A549 (cell line): ENCODE measurements around the gene LIMA1.

ENCODE experiments used
- CHD2 ChIP-seq: fragments of 150-350 bp; IDR thresholded peaks from 2 replicates; pipeline ENCODE4 v1.6.1; 2014; ENCODE audit warnings: low read length; ENCODE audit not compliant: partially characterized antibody
- CHD4 ChIP-seq: fragments of 200-600 bp; sonication (generic); IDR thresholded peaks from 2 replicates; pipeline ENCODE4 v1.6.1; 2016; ENCODE audit warnings: antibody characterized with exemption, mild to moderate bottlenecking, borderline replicate concordance
- EP300 ChIP-seq, 2 experiments: fragments of >200 bp; sonication (Bioruptor Twin); formaldehyde crosslinking; IDR thresholded peaks; 2 replicates in 1 of 2; 3 replicates in 1 of 2; pipeline ENCODE4 v1.6.1; 2016 to 2017
- HOXB5 ChIP-seq: fragments of 250-450 bp; sonication (Bioruptor Pico); IDR thresholded peaks from 2 replicates; pipeline ENCODE4 v1.5.0; 2020; ENCODE audit warnings: mild to moderate bottlenecking, moderate library complexity
- SMC3 ChIP-seq: fragments of >200 bp; sonication (Bioruptor Twin); formaldehyde crosslinking; IDR thresholded peaks from 3 replicates; pipeline ENCODE4 v1.6.1; 2018; ENCODE audit warnings: inconsistent platforms
- TF ChIP-seq, protein P1 (sequence below): fragments of 450-650 bp; IDR thresholded peaks from 2 replicates; pipeline ENCODE4 v1.6.1; 2014; ENCODE audit warnings: antibody characterized with exemption
- TF ChIP-seq, protein P2 (sequence below): fragments of >200 bp; sonication (Bioruptor Twin); formaldehyde crosslinking; IDR thresholded peaks from 3 replicates; pipeline ENCODE4 v1.5.1; 2016
- TF ChIP-seq, protein P3 (sequence below): fragments of 250-450 bp; sonication (Bioruptor Pico); IDR thresholded peaks from 2 replicates; pipeline ENCODE4 v1.5.0; 2020; ENCODE audit warnings: low read depth, mild to moderate bottlenecking, moderate library complexity
- TF ChIP-seq, protein P4 (sequence below): fragments of >200 bp; sonication (Bioruptor Twin); formaldehyde crosslinking; IDR thresholded peaks from 3 replicates; pipeline ENCODE4 v1.6.1; 2016

DNA sequence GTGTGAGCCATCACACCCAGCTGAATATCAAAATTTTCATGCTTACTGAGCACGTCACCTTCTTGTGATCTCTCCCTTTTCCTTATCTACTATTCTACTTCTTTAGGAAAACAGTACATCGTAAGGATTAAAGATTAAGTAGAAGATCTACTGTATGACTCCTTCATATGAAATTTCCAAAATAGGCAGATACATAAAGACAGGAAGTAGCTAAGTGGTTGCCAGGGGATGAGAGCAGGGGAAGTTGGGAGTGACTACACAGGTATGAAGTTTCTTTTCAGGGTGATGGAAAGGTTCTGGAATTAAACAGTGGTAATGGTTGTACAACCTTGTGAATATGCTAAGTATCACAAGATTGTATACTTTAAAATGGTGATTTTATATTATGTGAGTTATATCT lies 79.6 kb downstream of the LIMA1 start:
- no peak for TF ChIP-seq HOXB5
- TF ChIP-seq, protein P1, sequence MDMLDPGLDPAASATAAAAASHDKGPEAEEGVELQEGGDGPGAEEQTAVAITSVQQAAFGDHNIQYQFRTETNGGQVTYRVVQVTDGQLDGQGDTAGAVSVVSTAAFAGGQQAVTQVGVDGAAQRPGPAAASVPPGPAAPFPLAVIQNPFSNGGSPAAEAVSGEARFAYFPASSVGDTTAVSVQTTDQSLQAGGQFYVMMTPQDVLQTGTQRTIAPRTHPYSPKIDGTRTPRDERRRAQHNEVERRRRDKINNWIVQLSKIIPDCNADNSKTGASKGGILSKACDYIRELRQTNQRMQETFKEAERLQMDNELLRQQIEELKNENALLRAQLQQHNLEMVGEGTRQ: no peak
- TF ChIP-seq, protein P2, sequence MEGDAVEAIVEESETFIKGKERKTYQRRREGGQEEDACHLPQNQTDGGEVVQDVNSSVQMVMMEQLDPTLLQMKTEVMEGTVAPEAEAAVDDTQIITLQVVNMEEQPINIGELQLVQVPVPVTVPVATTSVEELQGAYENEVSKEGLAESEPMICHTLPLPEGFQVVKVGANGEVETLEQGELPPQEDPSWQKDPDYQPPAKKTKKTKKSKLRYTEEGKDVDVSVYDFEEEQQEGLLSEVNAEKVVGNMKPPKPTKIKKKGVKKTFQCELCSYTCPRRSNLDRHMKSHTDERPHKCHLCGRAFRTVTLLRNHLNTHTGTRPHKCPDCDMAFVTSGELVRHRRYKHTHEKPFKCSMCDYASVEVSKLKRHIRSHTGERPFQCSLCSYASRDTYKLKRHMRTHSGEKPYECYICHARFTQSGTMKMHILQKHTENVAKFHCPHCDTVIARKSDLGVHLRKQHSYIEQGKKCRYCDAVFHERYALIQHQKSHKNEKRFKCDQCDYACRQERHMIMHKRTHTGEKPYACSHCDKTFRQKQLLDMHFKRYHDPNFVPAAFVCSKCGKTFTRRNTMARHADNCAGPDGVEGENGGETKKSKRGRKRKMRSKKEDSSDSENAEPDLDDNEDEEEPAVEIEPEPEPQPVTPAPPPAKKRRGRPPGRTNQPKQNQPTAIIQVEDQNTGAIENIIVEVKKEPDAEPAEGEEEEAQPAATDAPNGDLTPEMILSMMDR: no peak
- TF ChIP-seq EP300 (IDR thresholded peaks at IDR 0.05): no peak
- TF ChIP-seq CHD4: no peak
- TF ChIP-seq SMC3: no peak
- TF ChIP-seq CHD2: no peak
- TF ChIP-seq, protein P3, sequence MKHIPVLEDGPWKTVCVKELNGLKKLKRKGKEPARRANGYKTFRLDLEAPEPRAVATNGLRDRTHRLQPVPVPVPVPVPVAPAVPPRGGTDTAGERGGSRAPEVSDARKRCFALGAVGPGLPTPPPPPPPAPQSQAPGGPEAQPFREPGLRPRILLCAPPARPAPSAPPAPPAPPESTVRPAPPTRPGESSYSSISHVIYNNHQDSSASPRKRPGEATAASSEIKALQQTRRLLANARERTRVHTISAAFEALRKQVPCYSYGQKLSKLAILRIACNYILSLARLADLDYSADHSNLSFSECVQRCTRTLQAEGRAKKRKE (CRISPR knock-in tag): no peak
- TF ChIP-seq, protein P4, sequence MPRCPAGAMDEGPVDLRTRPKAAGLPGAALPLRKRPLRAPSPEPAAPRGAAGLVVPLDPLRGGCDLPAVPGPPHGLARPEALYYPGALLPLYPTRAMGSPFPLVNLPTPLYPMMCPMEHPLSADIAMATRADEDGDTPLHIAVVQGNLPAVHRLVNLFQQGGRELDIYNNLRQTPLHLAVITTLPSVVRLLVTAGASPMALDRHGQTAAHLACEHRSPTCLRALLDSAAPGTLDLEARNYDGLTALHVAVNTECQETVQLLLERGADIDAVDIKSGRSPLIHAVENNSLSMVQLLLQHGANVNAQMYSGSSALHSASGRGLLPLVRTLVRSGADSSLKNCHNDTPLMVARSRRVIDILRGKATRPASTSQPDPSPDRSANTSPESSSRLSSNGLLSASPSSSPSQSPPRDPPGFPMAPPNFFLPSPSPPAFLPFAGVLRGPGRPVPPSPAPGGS: no peak
